ENCODE data around the gene NEK8. TPM values are rescaled to one million over a fixed set of nuclear protein-coding genes. Genes with fewer than 3 reads are reported as not detected.

NEK8 gene
- total and polyA plus RNA-seq, 9 of the 15 experiments (the other 6 are each of a cell fraction or from before 2014, with no cell fraction given) = 0.98 to 16.6 (median 4.6) TPM

DNA sequence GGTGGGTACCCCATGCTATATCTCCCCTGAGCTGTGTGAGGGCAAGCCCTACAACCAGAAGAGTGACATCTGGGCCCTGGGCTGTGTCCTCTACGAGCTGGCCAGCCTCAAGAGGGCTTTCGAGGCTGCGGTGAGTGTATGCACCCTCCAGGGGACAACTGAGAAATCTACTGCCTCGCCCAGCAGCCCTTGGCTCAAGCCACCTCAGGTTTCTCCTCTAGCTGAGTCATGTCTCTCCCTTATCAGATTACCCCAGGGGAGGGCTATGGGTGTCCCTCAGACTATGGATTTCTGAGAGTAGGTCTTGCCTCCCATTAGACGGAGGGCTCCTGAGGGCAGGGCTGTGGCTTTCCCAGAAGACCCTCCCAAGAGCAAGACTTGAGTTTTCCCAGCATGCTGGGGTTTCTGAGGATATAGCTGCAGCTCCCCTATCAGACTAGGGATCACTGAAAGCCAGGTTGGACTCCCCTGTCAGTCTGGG is 6.7 kb downstream of the NEK8 start (continued):
- TF ChIP-seq, protein P1, sequence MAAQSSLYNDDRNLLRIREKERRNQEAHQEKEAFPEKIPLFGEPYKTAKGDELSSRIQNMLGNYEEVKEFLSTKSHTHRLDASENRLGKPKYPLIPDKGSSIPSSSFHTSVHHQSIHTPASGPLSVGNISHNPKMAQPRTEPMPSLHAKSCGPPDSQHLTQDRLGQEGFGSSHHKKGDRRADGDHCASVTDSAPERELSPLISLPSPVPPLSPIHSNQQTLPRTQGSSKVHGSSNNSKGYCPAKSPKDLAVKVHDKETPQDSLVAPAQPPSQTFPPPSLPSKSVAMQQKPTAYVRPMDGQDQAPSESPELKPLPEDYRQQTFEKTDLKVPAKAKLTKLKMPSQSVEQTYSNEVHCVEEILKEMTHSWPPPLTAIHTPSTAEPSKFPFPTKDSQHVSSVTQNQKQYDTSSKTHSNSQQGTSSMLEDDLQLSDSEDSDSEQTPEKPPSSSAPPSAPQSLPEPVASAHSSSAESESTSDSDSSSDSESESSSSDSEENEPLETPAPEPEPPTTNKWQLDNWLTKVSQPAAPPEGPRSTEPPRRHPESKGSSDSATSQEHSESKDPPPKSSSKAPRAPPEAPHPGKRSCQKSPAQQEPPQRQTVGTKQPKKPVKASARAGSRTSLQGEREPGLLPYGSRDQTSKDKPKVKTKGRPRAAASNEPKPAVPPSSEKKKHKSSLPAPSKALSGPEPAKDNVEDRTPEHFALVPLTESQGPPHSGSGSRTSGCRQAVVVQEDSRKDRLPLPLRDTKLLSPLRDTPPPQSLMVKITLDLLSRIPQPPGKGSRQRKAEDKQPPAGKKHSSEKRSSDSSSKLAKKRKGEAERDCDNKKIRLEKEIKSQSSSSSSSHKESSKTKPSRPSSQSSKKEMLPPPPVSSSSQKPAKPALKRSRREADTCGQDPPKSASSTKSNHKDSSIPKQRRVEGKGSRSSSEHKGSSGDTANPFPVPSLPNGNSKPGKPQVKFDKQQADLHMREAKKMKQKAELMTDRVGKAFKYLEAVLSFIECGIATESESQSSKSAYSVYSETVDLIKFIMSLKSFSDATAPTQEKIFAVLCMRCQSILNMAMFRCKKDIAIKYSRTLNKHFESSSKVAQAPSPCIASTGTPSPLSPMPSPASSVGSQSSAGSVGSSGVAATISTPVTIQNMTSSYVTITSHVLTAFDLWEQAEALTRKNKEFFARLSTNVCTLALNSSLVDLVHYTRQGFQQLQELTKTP (IDR thresholded peaks at IDR 0.05; ENCODE audit: low read depth in 1 of 2, partially characterized antibody in 2 of 2) = peak in 1 of 2 experiments; percentile 55
- 0 out of 2 replicates have a peak, but pooled peaks have one; percentile 12 for TF ChIP-seq SMC3 (conservative IDR thresholded peaks at IDR 0.05; ENCODE audit: insufficient read depth, low read depth, low read length)
- peak; percentile 98 for TF ChIP-seq NFE2 (IDR thresholded peaks at IDR 0.05; ENCODE audit: low read depth)
- TF ChIP-seq, protein P2, sequence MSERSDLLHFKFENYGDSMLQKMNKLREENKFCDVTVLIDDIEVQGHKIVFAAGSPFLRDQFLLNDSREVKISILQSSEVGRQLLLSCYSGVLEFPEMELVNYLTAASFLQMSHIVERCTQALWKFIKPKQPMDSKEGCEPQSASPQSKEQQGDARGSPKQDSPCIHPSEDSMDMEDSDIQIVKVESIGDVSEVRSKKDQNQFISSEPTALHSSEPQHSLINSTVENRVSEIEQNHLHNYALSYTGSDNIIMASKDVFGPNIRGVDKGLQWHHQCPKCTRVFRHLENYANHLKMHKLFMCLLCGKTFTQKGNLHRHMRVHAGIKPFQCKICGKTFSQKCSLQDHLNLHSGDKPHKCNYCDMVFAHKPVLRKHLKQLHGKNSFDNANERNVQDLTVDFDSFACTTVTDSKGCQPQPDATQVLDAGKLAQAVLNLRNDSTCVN (CRISPR knock-in tag; IDR thresholded peaks at IDR 0.05) = no peak
- TF ChIP-seq ZC3H11A (IDR thresholded peaks at IDR 0.05; ENCODE audit: low read depth, low read length) = no peak
- TF ChIP-seq DNMT1 (IDR thresholded peaks at IDR 0.05) = no peak
- no peak for TF ChIP-seq ETV6 (IDR thresholded peaks at IDR 0.05; ENCODE audit: borderline replicate concordance in 1 of 2, low read depth in 2 of 2, low read length in 1 of 2)
- no peak for TF ChIP-seq ETV6 (CRISPR knock-in tag; IDR thresholded peaks at IDR 0.05; ENCODE audit: borderline replicate concordance)
- peak in 1 of 2 experiments; percentile 82; a peak in 2 of 4 replicates for TF ChIP-seq RCOR1 (IDR thresholded peaks at IDR 0.05; ENCODE audit: borderline replicate concordance in 1 of 2, low read depth in 2 of 2, low read length in 2 of 2)
- peak; percentile 90 for TF ChIP-seq JUN (IDR thresholded peaks at IDR 0.05; ENCODE audit: borderline replicate concordance, low read depth, low read length)
- TF ChIP-seq JUN (CRISPR knock-in tag; IDR thresholded peaks at IDR 0.05; ENCODE audit: borderline replicate concordance) = no peak
- peak; percentile 61; the same call in 1 of the 2 replicates for TF ChIP-seq ZNF583 (CRISPR knock-in tag; IDR thresholded peaks at IDR 0.05)
- TF ChIP-seq NCOA1 (IDR thresholded peaks at IDR 0.05; ENCODE audit: low read depth) = 0 out of 2 replicates have a peak, but pooled peaks have one; percentile 47
- TF ChIP-seq, protein P3, sequence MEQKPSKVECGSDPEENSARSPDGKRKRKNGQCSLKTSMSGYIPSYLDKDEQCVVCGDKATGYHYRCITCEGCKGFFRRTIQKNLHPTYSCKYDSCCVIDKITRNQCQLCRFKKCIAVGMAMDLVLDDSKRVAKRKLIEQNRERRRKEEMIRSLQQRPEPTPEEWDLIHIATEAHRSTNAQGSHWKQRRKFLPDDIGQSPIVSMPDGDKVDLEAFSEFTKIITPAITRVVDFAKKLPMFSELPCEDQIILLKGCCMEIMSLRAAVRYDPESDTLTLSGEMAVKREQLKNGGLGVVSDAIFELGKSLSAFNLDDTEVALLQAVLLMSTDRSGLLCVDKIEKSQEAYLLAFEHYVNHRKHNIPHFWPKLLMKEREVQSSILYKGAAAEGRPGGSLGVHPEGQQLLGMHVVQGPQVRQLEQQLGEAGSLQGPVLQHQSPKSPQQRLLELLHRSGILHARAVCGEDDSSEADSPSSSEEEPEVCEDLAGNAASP (IDR thresholded peaks at IDR 0.05) = no peak
- peak; percentile 95 for TF ChIP-seq DPF2 (IDR thresholded peaks at IDR 0.05)
- TF ChIP-seq, protein P4, sequence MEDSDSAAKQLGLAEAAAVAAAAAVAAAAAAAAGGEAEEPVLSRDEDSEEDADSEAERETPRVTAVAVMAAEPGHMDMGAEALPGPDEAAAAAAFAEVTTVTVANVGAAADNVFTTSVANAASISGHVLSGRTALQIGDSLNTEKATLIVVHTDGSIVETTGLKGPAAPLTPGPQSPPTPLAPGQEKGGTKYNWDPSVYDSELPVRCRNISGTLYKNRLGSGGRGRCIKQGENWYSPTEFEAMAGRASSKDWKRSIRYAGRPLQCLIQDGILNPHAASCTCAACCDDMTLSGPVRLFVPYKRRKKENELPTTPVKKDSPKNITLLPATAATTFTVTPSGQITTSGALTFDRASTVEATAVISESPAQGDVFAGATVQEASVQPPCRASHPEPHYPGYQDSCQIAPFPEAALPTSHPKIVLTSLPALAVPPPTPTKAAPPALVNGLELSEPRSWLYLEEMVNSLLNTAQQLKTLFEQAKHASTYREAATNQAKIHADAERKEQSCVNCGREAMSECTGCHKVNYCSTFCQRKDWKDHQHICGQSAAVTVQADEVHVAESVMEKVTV (CRISPR knock-in tag; IDR thresholded peaks at IDR 0.05) = 0 out of 2 replicates have a peak, but pooled peaks have one; percentile 15

Measured in K562 (cell line).